ENCODE results near the gene NPNT.

The NPNT gene

DNA sequence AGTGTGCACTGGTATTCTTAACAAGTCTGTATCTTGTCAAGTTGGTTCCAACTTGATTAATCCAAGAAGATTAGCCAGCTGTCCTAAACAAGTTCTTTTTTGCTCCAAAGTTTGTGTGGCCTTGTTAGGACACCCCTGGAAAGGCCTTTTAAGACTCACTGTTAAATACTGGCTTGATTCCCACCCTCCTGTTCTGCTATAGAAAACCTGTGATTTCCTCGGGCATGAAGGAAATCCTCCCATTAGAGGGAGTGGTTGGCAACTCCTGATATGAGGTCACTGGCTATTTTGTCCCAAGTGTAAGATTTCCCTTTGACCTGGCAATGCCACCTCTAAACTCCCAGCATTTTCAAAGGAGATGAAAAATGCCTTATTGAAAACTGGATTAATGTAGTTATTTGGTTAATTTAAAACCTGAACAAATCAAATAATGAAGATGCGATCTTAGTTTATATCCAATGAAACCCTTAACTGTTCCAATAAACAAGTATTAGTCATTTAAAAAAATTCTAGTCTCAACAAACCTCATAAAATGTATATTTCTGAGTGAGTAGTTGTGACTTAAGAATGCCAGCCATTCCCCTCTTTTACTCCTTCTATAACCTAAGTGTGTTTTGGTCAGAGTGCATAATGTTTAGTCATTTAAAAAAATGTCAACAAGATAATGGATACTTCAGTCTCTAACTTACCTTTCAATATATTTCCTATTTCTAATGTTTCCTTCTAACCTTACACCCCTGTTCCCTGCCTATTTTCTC is 94.4 kb downstream of the NPNT start:
- no peak for DNase-seq (ENCODE audit: low spot score)
- TF ChIP-seq, protein P1, sequence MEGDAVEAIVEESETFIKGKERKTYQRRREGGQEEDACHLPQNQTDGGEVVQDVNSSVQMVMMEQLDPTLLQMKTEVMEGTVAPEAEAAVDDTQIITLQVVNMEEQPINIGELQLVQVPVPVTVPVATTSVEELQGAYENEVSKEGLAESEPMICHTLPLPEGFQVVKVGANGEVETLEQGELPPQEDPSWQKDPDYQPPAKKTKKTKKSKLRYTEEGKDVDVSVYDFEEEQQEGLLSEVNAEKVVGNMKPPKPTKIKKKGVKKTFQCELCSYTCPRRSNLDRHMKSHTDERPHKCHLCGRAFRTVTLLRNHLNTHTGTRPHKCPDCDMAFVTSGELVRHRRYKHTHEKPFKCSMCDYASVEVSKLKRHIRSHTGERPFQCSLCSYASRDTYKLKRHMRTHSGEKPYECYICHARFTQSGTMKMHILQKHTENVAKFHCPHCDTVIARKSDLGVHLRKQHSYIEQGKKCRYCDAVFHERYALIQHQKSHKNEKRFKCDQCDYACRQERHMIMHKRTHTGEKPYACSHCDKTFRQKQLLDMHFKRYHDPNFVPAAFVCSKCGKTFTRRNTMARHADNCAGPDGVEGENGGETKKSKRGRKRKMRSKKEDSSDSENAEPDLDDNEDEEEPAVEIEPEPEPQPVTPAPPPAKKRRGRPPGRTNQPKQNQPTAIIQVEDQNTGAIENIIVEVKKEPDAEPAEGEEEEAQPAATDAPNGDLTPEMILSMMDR (IDR thresholded peaks at IDR 0.05; ENCODE audit: extremely low read depth, missing control alignments): no peak

DNA sequence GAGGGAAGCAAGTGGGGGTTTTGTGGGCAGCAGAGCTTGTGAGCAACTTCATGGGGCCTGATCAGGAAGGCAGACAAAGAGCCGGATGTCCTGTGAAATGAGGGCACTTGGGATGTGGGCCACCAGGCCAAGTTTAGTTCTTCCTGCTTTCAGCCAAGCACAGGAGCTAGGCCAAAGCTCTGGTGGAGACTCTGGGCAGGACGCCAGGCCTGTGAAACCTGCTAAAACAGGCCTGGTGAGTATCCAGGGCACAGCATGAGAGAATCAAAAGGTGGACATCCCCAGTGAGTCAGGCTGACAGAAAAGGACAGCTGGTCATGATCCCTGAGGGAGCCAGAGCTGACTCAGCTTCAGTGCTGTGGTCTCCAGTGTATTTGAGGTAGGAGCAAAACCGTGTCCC is 95.7 kb downstream of the NPNT start:
- DNase-seq (ENCODE audit: low spot score): no peak
- TF ChIP-seq, protein P1 (IDR thresholded peaks at IDR 0.05; ENCODE audit: extremely low read depth, missing control alignments): no peak

DNA sequence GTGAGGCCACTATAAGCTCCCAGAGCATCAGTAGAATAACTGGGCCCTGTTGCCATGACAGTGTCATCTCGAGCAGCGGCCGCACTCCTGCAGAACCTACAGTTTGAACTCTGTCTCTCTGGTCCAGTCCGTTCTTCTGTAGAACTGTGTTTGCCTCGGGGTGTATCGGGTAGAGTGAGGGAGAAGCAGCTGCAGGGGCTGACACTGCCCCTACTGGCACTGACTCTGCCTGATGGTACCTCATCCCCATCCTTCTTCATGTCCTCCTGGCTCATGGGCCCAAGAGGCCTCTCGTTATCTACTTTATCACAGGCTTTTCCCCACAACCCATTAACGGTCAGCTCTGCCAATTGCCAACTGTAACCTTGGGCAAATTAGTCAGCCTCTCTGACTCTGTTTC is 96.5 kb downstream of the NPNT start:
- TF ChIP-seq, protein P1 (IDR thresholded peaks at IDR 0.05; ENCODE audit: extremely low read depth, missing control alignments): no peak
- DNase-seq (ENCODE audit: low spot score): no peak

DNA sequence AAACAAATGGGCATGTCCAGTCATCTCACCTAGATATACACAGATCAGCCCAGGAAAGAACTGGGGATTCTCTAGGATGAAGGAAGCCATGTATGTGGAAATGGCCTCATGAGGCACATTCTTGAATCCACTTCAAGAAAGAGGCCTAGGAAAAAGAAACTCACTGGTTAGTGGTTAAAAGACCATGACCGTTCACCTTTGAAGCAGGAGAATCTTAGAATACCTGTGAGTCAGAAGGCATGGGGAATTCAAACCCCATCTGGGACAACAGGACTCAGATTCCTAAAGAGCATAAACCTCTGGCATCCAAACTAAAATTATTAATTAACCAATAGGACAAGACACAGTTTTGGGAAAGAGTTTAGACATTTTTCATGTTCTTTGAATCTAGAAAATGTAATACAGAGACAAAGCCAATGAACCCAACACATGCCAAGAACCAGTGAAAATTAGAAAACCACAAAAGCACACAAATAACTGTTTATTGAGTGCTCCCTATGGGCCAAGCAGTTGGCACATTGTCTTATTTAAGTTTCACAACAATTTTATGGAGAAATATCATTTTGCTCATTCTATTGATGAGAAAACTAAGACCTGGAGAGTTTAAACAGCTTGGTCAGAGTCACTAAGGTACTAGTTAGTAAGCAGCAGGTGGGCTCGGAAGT is 97.5 kb downstream of the NPNT start:
- no peak for DNase-seq (ENCODE audit: low spot score)
- TF ChIP-seq, protein P1 (IDR thresholded peaks at IDR 0.05; ENCODE audit: extremely low read depth, missing control alignments): no peak

DNA sequence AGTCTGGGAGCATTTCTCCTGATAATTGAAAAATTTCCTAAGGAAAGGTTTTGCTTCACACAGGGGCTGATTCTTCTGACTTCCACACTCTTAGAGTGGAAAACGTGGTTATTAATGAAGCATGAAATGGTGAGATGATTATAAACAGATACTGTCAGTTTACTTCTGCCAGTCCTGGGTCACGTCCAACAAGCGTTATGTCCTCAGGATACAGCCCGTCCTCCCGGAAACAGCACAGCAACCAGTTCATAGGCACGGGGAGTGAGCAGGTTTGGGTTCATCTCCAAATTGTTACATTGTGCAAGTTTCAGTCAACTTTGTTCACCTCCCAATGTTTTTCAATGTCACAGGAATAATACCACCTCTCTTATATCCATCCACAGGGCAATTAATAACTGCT is 98.8 kb downstream of the NPNT start:
- TF ChIP-seq, protein P1 (IDR thresholded peaks at IDR 0.05; ENCODE audit: extremely low read depth, missing control alignments): no peak
- DNase-seq (ENCODE audit: low spot score): no peak

DNA sequence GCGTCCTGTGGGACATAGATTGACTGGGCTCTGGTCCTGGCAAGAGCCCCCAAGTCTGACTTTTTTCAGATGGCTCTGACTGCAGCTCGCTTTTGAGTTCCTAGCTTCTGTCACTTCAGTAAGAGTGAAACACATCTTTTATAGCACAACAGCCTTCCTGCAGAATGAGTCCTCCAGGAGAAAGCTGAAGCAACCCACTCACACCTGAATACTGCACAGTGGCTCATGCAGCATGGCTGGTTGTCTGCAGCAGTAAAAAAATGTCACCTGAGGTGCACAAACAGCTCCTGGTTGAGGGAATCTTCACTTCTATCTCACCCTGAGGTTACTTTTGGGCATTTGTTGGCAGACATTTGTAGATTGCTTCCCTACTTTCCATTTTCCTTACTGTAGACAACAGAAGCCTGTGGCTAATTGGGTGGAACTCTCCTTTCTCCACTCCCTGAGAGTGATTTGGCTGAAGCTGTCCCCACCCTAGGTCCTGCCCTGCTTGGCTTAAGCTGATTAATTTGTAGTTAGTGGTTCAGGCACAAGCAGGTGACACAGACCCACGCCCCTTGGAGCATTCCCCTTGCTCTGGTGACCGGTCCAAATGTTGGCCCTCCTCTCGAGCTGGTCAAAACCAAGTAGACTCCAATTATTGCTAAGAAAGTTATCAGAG is 99.7 kb downstream of the NPNT start:
- TF ChIP-seq, protein P1 (IDR thresholded peaks at IDR 0.05; ENCODE audit: extremely low read depth, missing control alignments): no peak
- no peak for DNase-seq (ENCODE audit: low spot score)

DNA sequence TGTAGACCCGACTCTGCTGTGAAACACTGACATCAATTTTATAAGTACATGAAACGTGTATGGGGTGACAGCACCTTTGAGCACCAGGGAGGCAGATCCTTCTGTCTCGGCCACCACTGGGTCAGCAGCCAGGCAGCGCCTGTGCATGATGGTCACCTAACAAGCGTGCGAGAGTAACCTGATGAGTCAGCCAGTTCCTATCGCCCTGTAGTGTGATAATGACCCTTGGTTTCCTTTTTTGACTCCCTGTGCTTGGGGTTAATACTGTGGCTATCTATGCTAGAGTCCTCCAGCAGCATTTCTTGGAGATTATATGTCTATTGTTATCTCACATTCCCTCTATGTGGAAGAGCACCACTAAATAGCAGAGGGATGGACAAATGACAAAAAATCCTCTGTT is 101.6 kb downstream of the NPNT start:
- TF ChIP-seq, protein P1 (IDR thresholded peaks at IDR 0.05; ENCODE audit: extremely low read depth, missing control alignments): no peak
- no peak for DNase-seq (ENCODE audit: low spot score)
